HG02840 (cell line): ENCODE results near the gene TRANK1.
"Not testable (repeated sequence)": the region's sequence is repeated elsewhere in the genome, so short reads cannot be mapped to it uniquely, and the experiment has no call there.

Source experiments
- ATAC-seq: cut with Tn5 transposase; IDR thresholded peaks from one replicate; pipeline ENCODE4 v1.9.1; 2021; ENCODE audit warnings: mild to moderate bottlenecking, moderate library complexity, moderate number of reproducible peaks; ENCODE audit not compliant: unreplicated experiment, low FRiP score

Gene TRANK1

DNA sequence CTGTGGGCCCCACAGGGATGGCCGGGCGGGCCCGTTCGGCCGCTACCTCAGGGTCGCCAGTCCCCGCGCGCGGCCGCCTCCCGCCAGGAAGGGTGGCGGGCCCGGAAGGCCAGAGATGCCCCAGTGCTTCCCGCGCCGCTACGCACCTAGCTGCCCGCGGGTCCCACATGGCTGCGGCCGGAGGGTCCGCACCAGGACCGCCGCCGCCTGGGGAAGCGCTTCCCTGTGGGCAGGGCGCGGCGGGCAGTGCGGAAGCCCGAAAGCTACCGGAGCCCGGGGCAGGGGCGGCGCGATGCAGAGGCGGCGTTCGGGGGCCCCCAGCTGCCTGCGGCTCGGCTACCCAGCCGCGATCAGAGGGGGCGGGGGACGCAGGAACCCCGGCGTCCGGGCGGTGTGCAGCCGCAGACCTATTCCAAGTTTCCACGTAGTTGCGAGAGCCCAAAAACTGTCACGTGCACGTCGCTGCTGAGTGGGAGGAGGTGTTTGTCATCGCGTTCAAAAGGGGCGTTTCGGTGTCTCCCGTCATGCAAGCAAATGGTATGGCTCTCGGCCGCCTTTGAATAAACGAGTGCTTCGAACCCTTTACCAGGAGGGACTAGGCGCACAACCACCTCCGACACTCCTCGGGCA lies at the start of gene TRANK1:
Gene TRANK1 (minus strand): TSS at position 414 of the 630 bp plus-strand sequence. CDS start 245 bp downstream, at position 169.
- ATAC-seq: peak; percentile 55

DNA sequence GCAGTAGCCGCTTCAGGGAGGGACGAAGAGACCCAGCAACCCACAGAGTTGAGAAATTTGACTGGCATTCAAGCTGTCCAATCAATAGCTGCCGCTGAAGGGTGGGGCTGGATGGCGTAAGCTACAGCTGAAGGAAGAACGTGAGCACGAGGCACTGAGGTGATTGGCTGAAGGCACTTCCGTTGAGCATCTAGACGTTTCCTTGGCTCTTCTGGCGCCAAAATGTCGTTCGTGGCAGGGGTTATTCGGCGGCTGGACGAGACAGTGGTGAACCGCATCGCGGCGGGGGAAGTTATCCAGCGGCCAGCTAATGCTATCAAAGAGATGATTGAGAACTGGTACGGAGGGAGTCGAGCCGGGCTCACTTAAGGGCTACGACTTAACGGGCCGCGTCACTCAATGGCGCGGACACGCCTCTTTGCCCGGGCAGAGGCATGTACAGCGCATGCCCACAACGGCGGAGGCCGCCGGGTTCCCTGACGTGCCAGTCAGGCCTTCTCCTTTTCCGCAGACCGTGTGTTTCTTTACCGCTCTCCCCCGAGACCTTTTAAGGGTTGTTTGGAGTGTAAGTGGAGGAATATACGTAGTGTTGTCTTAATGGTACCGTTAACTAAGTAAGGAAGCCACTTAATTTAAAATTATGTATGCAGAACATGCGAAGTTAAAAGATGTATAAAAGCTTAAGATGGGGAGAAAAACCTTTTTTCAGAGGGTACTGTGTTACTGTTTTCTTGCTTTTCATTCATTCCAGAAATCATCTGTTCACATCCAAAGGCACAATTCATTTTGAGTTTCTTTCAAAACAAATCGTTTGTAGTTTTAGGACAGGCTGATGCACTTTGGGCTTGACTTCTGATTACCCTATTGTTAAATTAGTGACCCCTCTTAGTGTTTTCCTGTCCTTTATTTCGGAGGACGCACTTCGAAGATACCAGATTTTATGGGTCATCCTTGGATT lies 48.8 kb upstream of the TRANK1 start, which contains the start of gene MLH1:
Gene MLH1 (plus strand): TSS at position 193 of the 958 bp plus-strand sequence. CDS start 30 bp downstream, at position 223.
- peak; percentile 94 for ATAC-seq

DNA sequence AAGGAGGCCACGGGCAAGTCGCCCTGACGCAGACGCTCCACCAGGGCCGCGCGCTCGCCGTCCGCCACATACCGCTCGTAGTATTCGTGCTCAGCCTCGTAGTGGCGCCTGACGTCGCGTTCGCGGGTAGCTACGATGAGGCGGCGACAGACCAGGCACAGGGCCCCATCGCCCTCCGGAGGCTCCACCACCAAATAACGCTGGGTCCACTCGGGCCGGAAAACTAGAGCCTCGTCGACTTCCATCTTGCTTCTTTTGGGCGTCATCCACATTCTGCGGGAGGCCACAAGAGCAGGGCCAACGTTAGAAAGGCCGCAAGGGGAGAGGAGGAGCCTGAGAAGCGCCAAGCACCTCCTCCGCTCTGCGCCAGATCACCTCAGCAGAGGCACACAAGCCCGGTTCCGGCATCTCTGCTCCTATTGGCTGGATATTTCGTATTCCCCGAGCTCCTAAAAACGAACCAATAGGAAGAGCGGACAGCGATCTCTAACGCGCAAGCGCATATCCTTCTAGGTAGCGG lies 48.0 kb upstream of the TRANK1 start, which contains the start of gene EPM2AIP1:
Gene EPM2AIP1 (minus strand): TSS at position 326 of the 520 bp plus-strand sequence. CDS start 54 bp downstream, at position 272.
- peak; percentile 87 for ATAC-seq

DNA sequence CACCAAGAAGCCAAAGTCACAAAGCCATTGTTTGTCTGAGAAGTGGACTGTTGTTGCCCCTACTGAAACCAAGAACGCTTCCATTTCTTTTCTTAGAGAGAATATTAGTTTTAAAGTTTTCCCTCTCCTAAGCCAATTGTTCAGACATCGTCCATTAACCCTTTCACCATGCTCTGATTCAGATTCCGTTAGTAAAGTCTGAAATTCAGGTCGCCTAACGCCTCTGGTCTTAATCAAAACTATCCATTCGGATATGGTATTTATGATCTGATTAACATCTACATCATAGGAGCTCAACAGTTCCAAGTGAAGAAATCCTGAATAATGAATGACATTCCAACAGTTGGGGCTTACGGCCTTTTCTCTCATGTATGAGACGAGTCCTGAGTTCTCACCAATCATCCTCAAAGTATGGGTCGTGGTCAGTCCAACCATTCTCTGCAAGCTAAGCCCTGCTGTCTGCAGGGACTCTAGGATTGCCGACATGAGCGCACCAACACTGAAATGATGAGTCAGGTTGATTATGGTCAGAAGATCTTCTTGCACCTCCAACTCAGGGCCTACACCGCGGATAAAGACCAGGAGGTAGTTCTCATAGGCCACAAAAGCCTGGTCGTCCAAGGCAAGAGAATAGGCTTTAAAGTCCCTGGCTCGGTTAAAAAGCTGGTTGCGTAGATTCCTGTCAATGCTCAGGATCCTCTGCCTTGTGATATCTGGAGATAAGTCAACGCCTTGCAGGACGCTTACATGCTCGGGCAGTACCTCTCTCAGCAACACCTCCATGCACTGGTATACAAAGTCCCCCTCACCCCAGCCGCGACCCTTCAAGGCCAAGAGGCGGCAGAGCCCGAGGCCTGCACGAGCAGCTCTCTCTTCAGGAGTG lies 47.3 kb upstream of the TRANK1 start:
- ATAC-seq: no peak

DNA sequence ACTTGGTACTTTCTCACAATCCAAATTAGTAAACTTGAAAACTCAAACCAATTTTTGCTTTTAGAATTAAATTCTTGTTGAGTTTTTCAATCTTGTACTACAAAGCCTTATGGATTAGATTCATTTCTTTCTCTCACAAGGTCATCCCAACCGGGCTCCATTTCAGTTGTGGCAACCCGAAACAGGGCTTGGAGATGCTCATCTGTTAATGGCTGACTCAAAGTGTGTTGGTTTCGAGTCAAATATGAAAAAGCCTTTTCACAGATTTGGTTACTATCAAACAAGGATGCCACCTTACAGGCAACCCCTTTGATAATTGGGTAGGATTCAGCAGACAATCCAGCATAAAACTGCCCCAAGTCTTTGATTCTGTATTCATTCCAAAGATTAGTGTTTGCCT lies 46.3 kb upstream of the TRANK1 start:
- ATAC-seq: no peak

DNA sequence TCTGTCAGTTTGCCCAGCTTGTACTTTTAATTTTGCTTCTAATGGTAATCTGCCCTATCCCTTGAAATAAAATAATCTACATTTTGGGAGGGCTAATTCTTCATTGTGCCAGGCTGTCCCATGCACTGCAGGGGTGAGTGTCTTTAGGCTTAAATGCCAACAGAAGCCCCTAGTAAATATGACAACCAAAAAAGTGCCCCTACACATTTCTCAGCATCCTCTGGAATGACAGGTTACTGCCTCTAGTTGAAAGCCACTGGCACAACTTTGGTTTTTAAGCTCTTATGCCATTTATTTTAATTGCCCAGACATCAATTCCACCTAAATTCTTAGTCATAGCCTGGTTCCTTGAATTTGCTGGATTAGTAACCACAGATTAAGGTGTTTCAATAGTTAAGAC lies 44.7 kb upstream of the TRANK1 start:
- ATAC-seq: no peak

DNA sequence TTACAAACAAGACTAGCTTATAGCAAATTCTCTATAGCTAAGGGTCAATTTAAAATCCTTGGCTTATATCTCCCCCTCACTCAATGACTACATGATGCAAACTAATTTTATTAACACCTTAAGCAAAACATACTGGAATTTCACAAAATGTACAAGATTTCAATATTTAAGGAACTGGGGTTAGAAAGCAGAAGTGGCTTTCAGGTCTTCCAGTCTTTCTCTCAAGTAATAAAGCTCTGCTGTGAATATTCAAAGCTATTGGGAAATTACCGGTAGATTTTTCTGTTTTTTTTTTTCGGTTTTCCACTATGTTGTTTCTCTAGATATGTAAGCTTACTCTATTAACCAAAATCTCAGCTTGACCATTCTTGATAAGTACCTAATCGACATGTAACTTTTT lies 44.2 kb upstream of the TRANK1 start:
- ATAC-seq: no peak

DNA sequence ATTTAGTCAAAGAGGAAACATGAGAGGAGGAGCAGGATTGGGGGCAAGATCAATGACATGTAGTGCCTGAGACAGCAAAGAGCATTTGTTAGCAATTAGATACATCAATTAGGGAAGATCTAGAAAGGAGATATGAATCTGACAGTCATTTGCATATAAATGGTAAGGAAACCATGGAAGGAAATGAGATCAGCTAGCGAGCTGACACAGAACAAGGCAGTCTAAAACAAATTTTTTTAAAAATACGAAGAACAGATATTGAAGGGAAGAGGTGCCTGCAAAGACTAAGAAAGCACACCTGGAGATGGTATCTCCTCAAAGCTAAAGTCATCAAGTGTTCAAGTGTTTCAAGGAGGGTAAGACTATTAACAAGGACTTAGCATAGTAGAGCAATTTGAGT lies 43.5 kb upstream of the TRANK1 start:
- no peak for ATAC-seq

DNA sequence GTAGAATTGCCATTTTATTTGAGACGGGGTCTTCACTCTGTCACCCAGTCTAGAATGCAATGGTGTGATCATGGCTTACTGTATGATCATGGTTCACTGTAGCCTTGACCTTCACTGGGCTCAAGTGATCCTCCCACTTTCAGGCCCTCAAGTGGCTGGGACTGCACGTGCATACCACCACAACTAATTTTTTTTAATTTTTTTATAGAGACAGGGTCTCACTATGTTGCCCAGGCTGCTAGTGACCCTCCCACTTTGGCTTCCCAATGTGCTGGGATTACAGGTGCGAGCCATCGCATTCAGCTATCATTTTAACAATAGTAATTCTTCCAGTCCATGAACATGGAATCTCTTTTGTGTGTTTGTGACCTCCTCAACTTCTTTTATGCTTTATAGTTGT lies 36.2 kb upstream of the TRANK1 start:
- no peak for ATAC-seq

DNA sequence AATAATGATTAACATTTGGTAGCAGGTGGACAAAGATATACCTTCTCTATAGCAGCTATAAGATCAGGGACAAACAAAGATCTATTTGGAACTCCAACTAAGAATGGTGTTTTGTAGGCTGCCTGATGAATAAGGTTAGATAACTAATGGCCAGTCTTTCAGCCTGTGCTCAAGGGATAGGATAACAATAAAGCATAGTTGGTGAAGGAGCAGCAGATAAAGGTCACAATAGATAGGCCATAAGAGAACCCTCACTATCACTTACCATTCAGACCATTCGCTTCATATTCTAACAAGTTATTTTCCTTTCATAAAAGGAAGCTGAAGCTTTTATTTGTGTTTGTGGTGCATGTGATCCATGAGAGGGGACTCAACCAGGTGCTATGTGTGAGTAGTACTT lies 28.3 kb upstream of the TRANK1 start:
- no peak for ATAC-seq

DNA sequence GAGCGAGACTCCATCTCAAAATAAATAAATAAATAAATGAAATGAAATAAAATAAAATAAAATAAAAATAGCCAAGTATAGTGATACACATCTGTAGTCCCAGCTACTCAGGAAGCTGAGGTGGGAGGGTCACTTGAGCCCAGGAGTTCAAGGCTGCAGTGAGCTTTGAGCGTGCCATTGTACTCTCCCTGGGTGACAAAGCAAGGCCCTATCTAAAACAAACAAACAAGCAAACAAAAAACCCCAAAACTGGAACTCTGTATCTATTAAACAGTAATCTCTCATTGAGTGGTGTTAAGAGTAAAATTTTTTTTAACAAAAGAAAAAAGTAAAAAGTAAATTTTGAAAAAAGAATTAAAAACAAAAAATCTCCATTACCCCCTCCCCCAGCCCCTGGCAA lies 27.3 kb upstream of the TRANK1 start:
- ATAC-seq: no peak

DNA sequence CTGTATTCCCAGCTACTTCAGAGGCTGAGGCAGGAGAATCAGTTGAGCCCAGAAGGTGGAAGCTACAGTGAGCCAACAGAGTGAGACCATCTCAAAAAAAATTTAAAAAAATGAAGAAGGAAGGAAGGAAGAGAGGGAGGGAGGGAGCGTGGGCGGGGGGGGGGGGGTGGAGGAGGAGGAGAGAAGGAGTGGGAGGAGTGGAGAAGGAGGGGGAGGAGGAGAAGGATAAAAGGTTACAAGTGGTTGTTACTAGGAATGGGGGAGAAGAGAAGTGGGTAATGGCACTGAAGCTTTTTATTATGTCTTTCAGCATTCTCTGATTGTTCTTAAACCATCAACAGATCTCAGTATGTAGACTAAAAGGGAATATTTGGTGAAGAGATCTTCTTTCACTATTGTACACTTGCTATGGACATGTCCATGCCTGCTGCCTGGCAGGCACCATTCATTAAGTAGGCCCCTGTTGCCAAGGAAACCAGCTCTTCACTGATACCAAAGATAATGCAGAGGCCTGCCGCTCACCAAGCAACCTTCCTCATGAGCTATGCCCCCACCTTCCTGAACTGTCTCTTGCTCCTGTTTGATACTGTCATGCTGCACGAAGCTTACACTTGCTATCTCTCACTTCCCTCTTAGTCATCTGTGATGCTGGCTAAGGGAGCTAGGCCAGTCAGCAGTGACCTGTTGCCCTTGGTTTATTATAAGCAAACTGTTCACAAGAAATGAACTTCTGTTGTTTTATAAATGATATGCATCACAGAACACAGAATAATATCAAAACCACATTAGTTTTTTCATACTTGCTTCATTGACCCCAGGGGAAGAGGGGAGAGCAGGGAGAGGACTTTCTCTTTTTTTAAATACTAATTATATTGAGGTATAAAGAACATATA lies 24.9 kb upstream of the TRANK1 start:
- peak; percentile 88 for ATAC-seq

DNA sequence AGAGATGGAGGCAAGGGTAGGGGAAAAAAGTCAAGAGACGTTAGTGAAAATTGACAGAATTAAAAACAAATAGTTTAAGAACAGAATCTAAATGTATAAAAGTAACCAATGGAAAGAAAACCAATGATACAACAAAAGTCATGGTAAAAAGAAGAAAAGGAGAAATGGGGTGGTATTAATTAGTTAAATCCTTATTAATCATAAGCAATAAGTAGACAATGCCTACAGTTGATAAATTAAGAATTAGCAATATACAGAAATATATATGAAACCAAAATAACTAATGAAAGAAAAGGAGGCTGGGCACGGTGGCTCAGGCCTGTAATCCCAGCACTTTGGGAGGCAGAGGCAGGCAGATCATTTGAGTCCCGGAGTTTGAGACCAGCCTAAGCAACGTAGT lies 24.2 kb upstream of the TRANK1 start:
- ATAC-seq: no peak

DNA sequence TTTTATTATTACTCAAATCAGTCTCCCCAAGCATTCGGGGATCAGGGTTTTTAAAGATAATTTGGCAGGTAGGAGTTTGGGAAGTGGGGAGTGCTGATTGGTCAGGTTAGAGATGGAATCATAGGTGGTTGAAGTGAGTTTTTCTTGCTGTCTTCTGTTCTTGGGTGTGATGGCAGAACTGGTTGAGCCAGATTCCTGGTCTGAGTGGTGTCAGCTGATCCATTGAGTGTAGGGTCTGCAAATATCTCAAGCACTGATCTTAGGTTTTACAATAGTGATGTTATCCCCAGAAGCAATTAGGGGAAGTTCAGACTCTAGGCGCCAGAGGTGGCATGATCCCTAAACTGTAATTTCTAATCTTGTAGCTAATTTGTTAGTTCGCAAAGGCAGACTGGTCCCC lies 20.6 kb upstream of the TRANK1 start:
- no peak for ATAC-seq

DNA sequence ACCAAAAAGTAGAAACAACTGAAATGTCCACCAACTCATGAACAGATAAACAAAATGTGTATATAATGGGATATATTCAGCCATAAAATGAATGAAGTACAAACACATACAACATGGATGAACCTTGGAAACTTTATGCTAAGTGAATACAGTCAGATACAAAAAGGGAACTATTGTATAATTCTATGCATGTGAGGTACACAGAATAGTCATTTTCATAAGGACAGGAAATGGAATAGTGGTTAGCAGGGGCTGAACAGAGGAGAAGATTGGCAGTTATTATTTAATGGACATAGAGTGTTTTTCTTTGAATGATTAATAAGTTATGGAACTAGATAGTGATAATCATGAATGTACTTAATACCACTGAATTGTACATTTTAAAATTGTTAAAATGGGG lies 20.0 kb upstream of the TRANK1 start:
- no peak for ATAC-seq

DNA sequence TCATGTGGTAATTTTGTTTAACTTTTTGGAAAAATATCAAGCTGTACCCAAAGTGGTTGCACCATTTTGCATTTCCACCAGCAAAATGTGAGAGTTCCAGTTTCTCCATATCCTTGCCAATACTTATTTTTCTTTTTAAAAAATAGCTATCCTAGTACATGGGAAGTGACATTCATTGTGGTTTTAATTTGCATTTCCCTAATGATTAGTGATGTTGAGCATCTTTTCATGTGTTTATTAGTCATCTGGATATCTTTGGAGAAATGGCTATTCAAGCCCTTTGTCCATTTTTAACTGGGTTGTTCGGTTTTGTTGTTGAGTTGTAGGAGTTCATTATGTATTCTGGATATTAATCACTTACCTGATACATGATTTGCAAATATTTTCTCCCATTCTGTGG lies 19.5 kb upstream of the TRANK1 start:
- ATAC-seq: no peak

DNA sequence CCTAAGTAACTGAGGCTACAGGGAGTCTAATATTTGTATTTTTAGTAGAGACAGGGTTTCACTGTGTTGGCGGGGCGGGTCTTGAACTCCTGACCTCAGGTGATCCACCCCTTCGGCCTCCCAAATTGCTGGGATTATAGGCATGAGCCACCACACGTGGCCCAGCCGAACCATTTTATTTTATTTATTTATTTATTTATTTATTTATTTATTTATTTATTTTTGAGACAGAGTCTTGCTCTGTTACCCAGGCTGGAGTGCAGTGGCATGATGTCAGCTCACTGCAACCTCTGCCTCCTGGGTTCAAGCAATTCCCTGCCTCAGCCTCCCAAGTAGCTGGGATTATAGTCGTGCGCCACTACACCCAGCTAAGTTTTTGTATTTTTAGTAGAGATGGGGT lies 18.2 kb upstream of the TRANK1 start:
- not testable (repeated sequence) for ATAC-seq

DNA sequence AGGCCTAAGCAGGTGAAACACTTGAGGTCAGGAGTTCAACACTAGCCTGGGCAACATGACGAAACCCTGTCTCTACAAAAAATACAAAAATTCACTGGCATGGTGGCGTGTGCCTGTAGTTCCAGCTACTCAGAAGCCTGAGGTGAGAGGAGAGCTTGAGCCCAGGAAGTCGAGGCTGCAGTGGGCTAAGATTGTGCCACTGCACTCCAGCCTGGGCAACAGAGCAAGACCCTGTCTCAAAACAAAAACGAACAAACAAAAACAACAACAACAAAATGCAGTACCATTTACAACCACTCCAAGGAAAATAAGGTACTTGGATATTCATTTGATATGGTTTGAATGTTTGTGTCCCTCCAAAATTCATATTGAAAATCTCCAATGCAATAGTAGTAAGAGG lies 15.6 kb upstream of the TRANK1 start:
- ATAC-seq: no peak

DNA sequence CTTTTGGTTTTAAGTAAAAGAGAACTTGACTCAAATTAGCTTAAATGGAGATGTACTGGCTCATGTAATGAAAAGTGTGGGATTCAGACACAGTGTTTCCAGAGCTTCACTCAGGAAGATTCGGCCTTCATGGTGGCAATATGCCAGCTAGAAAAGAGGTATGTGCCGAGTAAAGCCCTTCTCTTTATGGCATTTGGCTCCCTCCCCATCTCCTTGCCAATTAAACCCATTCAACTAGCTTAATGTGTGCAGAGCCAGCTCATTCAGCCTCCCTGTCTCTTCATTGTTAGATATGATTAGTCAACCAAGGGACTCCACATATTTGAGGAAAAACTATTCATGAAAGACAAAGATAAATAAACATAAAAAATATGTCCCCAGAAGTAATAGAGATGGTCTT lies 15.0 kb upstream of the TRANK1 start:
- ATAC-seq: no peak
